Caki2 (cell line): ENCODE data around the gene OR2AG1. TPM values are rescaled to one million over a fixed set of nuclear protein-coding genes. Genes with fewer than 3 reads are reported as not detected.

Experiments used
- DNase-seq: peaks from one replicate; pipeline ENCODE4 v3.0.0-alpha.2; 2015; ENCODE audit warnings: low read depth
- in situ Hi-C: cut with HindIII; loops from 2 replicates; pipeline ENCODE4 v1.10.0; 2016; ENCODE audit warnings: low sequenced_read_pairs, low pct_unique_long_range_greater_than_20kb, mixed read lengths
- total RNA-seq: library from RNA; depleted of rRNA; stranded (reverse); fragments of >200 nt; shearing (Covaris generic); gene quantifications from 2 replicates; pipeline ENCODE4 v1.2.3, GENCODE V29; 2014; ENCODE audit warnings: low replicate concordance; rRNA removed

The OR2AG1 gene, protein sequence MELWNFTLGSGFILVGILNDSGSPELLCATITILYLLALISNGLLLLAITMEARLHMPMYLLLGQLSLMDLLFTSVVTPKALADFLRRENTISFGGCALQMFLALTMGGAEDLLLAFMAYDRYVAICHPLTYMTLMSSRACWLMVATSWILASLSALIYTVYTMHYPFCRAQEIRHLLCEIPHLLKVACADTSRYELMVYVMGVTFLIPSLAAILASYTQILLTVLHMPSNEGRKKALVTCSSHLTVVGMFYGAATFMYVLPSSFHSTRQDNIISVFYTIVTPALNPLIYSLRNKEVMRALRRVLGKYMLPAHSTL
- not detected in 2 replicates for total RNA-seq

DNA sequence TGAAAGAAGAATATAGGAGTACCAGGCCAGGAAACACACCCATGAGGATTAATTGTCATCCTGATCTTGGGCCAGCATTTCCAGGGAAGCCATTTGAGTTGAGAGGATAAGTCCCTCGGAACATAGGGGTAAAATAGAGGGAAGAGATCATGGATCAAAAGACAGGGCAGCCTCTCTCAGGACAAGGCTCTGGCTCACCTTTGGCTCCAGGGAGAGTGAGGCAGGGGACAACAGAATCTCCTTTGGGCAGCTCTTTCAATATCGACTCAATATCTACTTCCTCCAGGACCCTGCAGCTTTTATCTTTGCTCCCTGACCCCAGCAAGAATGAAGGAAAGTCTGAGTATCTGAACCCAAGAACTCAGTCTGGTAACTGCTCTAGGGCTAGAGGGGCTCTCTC, at the start of gene OR2AG1:
OR2AG1 (plus strand) TSS at position 301 of the 400 bp plus-strand sequence. CDS start 2,018 bp downstream, outside the sequence.
- no peak for DNase-seq
- in situ Hi-C loops: no loop called here

- no peak for DNase-seq
- in situ Hi-C loops: no loop called here
These were observed 49.2 kb upstream of the OR2AG1 start for GRCh38 chr11:6733326-6734275.

DNA sequence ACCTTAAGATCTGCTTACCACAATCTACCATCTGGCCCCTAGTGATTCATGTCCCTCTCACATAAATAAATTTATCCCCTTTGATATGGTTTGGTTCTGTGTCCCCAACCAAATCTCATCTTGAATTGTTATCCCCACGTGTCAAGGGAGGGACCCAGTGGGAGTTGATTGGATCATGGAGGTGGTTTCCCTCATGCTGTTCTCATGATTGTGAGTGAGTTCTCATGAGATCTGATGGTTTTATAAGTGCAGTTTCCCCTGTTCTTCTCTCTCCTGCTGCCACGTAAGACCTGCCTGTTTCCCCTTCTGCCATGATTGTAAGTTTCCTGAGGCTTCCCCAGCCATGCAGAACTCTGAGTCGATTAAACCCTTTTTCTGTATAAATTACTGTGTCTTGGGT, 48.2 kb upstream of the OR2AG1 start:
- in situ Hi-C loops: no loop called here
- no peak for DNase-seq

- peak; percentile 46 for DNase-seq
- in situ Hi-C loops: no loop called here
These were observed 47.5 kb upstream of the OR2AG1 start for GRCh38 chr11:6735306-6735705.

GRCh38 chr11:6736495-6737121, 46.2 kb upstream of the OR2AG1 start:
- DNase-seq: no peak
- in situ Hi-C loops: no loop called here

DNA sequence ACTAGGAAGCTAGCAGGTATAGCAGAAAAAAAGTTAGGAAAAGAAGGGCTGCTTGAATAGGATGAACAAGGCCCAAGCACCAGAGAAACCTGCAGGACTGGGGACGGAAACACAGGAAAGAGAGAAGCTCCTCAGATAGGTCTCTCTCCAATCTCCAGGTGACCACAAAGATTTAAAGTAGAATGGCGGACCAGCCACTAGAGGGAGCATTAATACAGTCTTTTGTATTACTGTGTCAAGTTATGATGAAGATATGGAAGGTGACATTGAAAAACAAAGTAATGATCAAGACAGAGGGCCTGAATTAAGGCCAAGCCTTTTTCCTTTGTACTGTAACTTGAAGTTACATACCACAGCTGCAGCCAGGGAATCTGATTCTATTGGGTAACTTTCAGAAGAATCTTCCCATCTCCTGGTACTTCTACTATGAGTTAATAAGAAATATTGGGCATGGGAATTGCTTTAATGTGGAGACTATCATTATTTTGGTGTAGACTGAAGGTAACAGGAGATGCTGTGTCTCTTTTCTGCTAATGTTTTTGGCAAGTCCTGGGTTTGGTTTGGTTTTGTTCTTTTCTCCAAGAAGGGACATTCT, 44.9 kb upstream of the OR2AG1 start:
- in situ Hi-C loops: no loop called here
- DNase-seq: peak; percentile 45

DNA sequence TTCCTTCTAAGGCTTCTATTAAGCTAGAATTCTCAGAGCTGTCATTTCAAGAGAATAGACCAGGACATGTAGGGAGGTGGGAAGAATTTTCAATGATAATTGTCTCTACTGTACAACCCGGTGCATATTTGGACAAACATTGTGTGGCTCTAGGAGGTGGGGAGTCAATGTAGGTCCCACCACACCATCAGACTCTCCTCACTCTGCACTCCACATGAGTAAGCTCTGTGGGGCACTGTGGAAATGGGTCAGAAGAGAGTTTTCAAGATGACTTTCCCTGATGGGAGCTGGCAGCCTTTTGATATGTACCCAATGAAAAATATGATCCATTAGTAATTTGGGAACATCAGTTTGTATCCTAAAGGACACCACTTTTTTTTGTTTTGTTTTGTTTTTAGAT, 44.2 kb upstream of the OR2AG1 start:
- in situ Hi-C loops: no loop called here
- no peak for DNase-seq

DNA sequence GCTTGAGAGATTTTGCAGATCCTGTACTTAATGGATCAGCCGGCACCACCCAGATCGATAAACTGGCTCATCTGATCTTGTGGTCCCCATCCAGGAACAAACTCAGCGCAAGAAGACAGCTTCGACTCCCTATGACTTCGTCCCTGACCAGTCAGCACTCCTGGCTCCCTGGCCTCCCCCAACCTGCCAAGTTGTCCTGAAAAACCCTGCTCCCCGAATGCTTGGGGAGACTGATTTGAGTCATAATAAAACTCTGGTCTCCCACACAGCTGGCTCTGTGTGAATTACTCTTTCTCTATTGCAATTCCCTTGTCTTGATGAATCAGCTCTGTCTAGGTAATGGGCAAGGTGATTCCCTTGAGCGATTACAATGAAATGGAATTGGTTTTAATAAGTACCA, 40.6 kb upstream of the OR2AG1 start:
- in situ Hi-C loops: no loop called here
- no peak for DNase-seq

- DNase-seq: no peak
- in situ Hi-C loops: no loop called here
These were observed 37.8 kb upstream of the OR2AG1 start for GRCh38 chr11:6745018-6745417.

DNA sequence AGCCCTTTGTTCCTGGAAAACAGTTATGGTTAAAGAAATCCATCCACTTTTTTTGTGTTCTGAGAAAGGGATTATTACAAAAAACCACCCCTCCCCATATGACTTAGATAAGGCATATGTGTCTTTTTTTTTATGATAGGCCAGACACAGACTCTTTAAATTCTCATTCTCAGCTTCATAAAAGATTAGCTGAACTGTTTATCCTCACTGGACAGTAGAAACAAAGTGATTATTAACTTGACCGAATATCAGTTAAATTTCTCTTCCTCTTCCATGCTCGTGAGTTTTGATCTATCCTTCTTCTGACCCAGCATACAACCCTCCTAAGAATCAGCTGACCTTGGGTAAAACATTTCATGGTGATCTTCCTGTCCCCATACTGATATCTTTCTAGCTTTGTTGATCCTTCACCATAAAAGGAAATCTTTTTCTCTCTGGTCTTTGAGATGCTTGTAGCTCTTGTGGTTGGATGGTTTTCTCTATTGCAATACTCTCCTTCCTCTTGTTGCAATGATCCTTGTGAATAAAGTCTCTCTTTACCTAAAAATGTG, 37.3 kb upstream of the OR2AG1 start:
- DNase-seq: no peak
- in situ Hi-C loops: no loop called here

- in situ Hi-C loops: no loop called here
- no peak for DNase-seq
These were observed 36.7 kb upstream of the OR2AG1 start for GRCh38 chr11:6746086-6746618.

GRCh38 chr11:6746626-6747025, 36.2 kb upstream of the OR2AG1 start:
- no peak for DNase-seq
- in situ Hi-C loops: no loop called here

GRCh38 chr11:6747097-6747668, 35.6 kb upstream of the OR2AG1 start:
- in situ Hi-C loops: no loop called here
- no peak for DNase-seq

DNA sequence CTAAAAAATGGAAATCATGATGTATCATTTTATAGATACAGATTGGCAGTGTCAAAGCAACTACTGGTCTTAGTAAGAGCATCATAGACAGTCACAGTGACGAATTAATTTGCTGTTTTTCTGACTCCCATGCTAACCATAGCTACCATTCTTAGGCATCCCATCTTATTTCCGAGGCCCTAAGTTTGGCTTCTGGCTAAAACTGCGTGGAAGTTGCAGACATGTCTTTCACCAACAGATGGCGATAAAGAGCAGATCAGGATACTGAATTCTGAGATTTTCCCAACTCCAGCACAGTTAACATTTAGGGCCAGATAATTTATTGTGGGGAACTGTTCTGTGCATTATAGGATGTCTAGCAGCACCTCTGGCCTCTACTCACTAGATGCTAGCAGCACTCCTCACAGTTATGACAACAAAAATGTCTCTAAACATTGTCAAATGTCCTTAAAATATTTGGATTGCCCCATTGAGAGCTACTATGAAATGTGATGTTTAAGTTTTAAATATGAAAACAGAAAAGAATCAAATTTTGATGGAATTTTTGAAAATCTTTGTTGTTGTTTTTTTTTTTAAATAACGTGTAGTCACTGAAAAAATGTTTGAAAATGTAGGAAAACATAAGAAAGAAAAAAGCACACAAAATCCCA, 27.4 kb upstream of the OR2AG1 start:
- peak; percentile 7 for DNase-seq
- in situ Hi-C loops: no loop called here

DNA sequence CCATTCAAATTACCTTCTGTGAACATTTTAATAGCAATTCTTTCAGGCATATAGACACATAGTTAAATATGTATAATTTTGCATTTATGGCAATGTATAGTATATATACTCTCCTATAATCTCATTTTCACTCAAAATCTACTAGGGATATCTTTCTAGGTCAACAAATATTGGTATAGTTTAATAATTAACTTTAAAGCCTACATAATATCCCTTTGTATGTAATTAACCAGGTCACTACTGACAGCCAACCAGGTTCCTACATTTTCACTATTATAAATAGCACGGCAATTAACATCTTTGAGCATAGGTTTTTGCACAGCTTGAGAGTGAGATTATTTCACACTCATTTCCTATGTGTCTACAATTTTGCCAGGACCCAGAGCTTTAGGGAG, 26.9 kb upstream of the OR2AG1 start:
- no peak for DNase-seq
- in situ Hi-C loops: no loop called here

GRCh38 chr11:6757373-6757967, 25.4 kb upstream of the OR2AG1 start:
- peak; percentile 9 for DNase-seq
- in situ Hi-C loops: no loop called here
